RWPE1 (cell line): ENCODE results near the gene ZNF697.

Experiments used
- CTCF ChIA-PET: fragments of 350-600 bp; sonication (Branson Sonifier 250); formaldehyde crosslinking; extraction: SDS; loops from one replicate; lab custom pipeline; 2021; lab: Yijun Ruan, JAX
- POLR2A ChIA-PET: fragments of 400-600 bp; formaldehyde crosslinking; extraction: SDS; loops from one replicate; lab custom pipeline; 2020; ENCODE audit warnings: antibody characterized with exemption; ENCODE audit not compliant: low non-redundant PET; lab: Yijun Ruan, JAX
- DNase-seq: peaks from one replicate; pipeline ENCODE4 v3.0.0; 2012; ENCODE audit warnings: low spot score
- H3K27ac ChIP-seq: fragments of 450-650 bp; 2 replicates; pipeline ENCODE4 v1.5.1; 2017
- CTCF ChIP-seq: fragments of 450-650 bp; conservative IDR thresholded peaks from 2 replicates; pipeline ENCODE4 v1.5.1; 2017; ENCODE audit warnings: low read depth, mild to moderate bottlenecking

The ZNF697 gene

GRCh38 chr1:119659628-119660027 lies 11.6 kb upstream of the ZNF697 start:
- POLR2A ChIA-PET: interaction anchor here (1.2 kb wide), 1 partner anchor 11 kb away, joined by 3 read pairs; the partner anchor contains the start of gene ZNF697
- CTCF ChIA-PET: interaction anchor here (1.3 to 4.0 kb wide), 3 partner anchors 14 to 48 kb away, joined by 3 to 21 read pairs (median 13); no protein-coding TSS in a partner anchor
- H3K27ac ChIP-seq: no peak overlapping the region
- no peak for DNase-seq
- TF ChIP-seq CTCF: no peak

- no peak for DNase-seq
- ChIA-PET POLR2A (no interaction called here), CTCF (interaction anchor here (0.6 kb wide), 1 partner anchor 23 kb away, joined by 3 read pairs; no protein-coding TSS in a partner anchor)
- TF ChIP-seq CTCF: no peak
- no peak overlapping the region for H3K27ac ChIP-seq
Measured at GRCh38 chr1:119656410-119656955, 8.4 kb upstream of the ZNF697 start.

- POLR2A ChIA-PET: no interaction called here
- no peak for TF ChIP-seq CTCF
Measured at GRCh38 chr1:119655154-119655553, 7.1 kb upstream of the ZNF697 start.

GRCh38 chr1:119653839-119654170 lies 5.7 kb upstream of the ZNF697 start:
- H3K27ac ChIP-seq: no peak overlapping the region
- ChIA-PET CTCF (interaction anchor here (0.7 kb wide), 1 partner anchor 459 kb away, joined by 3 read pairs; no protein-coding TSS in a partner anchor), POLR2A (no interaction called here)
- no peak for DNase-seq
- TF ChIP-seq CTCF: no peak

More at GRCh38 chr1:119655154-119655553, 7.1 kb upstream of the ZNF697 start:
- CTCF ChIA-PET: interaction anchor here (1.4 kb wide), 1 partner anchor 20 kb away, joined by 8 read pairs; no protein-coding TSS in a partner anchor
- no peak for DNase-seq
- no peak overlapping the region for H3K27ac ChIP-seq

GRCh38 chr1:119653135-119653838 lies 5.2 kb upstream of the ZNF697 start:
- CTCF ChIA-PET: interaction anchor here (0.7 to 0.8 kb wide), 2 partner anchors 459 to 1311 kb away, joined by 3 read pairs; no protein-coding TSS in a partner anchor
- POLR2A ChIA-PET: no interaction called here
- no peak for TF ChIP-seq CTCF
- DNase-seq: no peak
- H3K27ac ChIP-seq: no peak overlapping the region

- ChIA-PET CTCF (interaction anchor here (0.8 to 1.0 kb wide), 2 partner anchors 22 to 1310 kb away, joined by 3 read pairs; no protein-coding TSS in a partner anchor), POLR2A (no interaction called here)
Measured at GRCh38 chr1:119652587-119652986, 4.5 kb upstream of the ZNF697 start.

More at GRCh38 chr1:119652587-119652986, 4.5 kb upstream of the ZNF697 start:
- H3K27ac ChIP-seq: no peak overlapping the region
- no peak for DNase-seq
- no peak for TF ChIP-seq CTCF
